GM23248 (cell line): Measurements from ENCODE around the gene BAG1.

ENCODE experiments used
- EZH2 ChIP-seq: fragments of 200-600 bp; sonication (generic); IDR thresholded peaks from 2 replicates; pipeline ENCODE4 v1.6.1; 2018; ENCODE audit warnings: antibody characterized with exemption, mild to moderate bottlenecking; ENCODE audit not compliant: insufficient read depth, poor library complexity, severe bottlenecking
- EZH2phosphoT487 ChIP-seq: fragments of 200-600 bp; sonication (generic); IDR thresholded peaks from 2 replicates; pipeline ENCODE4 v1.6.1; 2018; ENCODE audit warnings: antibody characterized with exemption, moderate library complexity, mild to moderate bottlenecking, low read depth; ENCODE audit not compliant: insufficient read depth

DNA sequence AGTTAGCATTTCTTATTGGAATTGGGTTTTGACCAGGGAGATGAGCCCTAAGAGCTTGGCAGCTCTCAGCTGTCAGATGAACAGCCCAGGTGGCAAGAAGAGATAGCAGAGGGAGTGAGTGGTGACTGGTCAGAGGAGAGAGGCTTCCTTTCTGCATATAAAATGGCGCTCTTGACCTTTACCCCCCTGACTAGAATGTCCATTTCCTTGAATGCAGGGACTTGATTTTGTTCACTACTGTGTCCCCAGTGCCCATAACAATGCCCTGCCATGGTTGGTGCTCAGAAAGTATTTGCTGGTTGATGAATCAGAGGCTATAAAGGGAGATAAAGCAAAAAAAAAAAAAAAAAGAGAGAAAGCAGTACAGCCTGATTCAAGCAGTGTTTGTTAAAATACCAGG is 7.6 kb upstream of the BAG1 start:
- no peak for TF ChIP-seq EZH2
- TF ChIP-seq EZH2phosphoT487 = no peak
